OCI-LY1 (cell line): ENCODE data around the gene KLK7.

Experiments
- H2AFZ ChIP-seq: fragments of 200-600 bp; sonication (generic), shearing (Covaris generic); 2 replicates; pipeline ENCODE4 v1.6.0; 2014; ENCODE audit warnings: antibody characterized with exemption, mild to moderate bottlenecking, low read length
- H3F3A ChIP-seq: fragments of 200-600 bp; sonication (generic), shearing (Covaris generic); 2 replicates; pipeline ENCODE4 v1.6.0; 2014; ENCODE audit warnings: mild to moderate bottlenecking, antibody characterized with exemption, low read length, moderate library complexity; ENCODE audit not compliant: insufficient read depth
- H3K27ac ChIP-seq: fragments of 200-600 bp; sonication (generic); 2 replicates; pipeline ENCODE4 v1.5.1; 2014; ENCODE audit warnings: low read length, mixed run types, mild to moderate bottlenecking, low read depth; ENCODE audit not compliant: poor library complexity, severe bottlenecking
- H3K27me3 ChIP-seq: fragments of 200-600 bp; sonication (generic); 2 replicates; pipeline ENCODE4 v1.6.0; 2014; ENCODE audit warnings: antibody characterized with exemption, mild to moderate bottlenecking, low read length, moderate library complexity; ENCODE audit not compliant: insufficient read depth
- H3K36me3 ChIP-seq: fragments of 200-600 bp; sonication (generic); 2 replicates; pipeline ENCODE4 v1.6.1; 2014; ENCODE audit warnings: mild to moderate bottlenecking, antibody characterized with exemption, low read length, moderate library complexity, mixed read lengths; ENCODE audit not compliant: insufficient read depth
- H3K4me1 ChIP-seq: fragments of 200-600 bp; sonication (generic); 2 replicates; pipeline ENCODE4 v1.5.1; 2014; ENCODE audit warnings: mild to moderate bottlenecking, low read length, moderate library complexity; ENCODE audit not compliant: insufficient read depth, severe bottlenecking
- H3K4me2 ChIP-seq: fragments of 200-600 bp; sonication (generic), shearing (Covaris generic); 2 replicates; pipeline ENCODE4 v1.6.1; 2014; ENCODE audit warnings: low read length
- H3K4me3 ChIP-seq: fragments of 200-600 bp; sonication (generic); 2 replicates; pipeline ENCODE4 v1.5.1; 2014; ENCODE audit warnings: low read length, low read depth, mild to moderate bottlenecking, mixed read lengths; ENCODE audit not compliant: poor library complexity, severe bottlenecking
- H3K79me2 ChIP-seq: fragments of 200-600 bp; shearing (Covaris generic); 2 replicates; pipeline ENCODE4 v1.6.1; 2016; ENCODE audit warnings: mixed run types, low read length, mixed read lengths; ENCODE audit not compliant: insufficient read depth
- H3K9ac ChIP-seq: fragments of 200-600 bp; sonication (generic), shearing (Covaris generic); 2 replicates; pipeline ENCODE4 v1.6.1; 2014; ENCODE audit warnings: mild to moderate bottlenecking, low read length, mixed read lengths
- H3K9me2 ChIP-seq: fragments of 200-600 bp; sonication (generic), shearing (Covaris generic); 2 replicates; pipeline ENCODE4 v1.6.1; 2014; ENCODE audit warnings: low read depth, mild to moderate bottlenecking, low read length, mixed read lengths
- H3K9me3 ChIP-seq: fragments of 200-600 bp; shearing (Covaris generic); 2 replicates; pipeline ENCODE4 v1.6.1; 2014; ENCODE audit warnings: low read length, mixed read lengths
- H4K20me1 ChIP-seq: fragments of 200-600 bp; sonication (generic), shearing (Covaris generic); 2 replicates; pipeline ENCODE4 v1.6.0; 2016; ENCODE audit warnings: mild to moderate bottlenecking, low read length; ENCODE audit not compliant: insufficient read depth
- EZH2 ChIP-seq: fragments of 200-600 bp; sonication (generic), shearing (Covaris generic); IDR thresholded peaks from 2 replicates; pipeline ENCODE4 v1.8.0; 2017; ENCODE audit warnings: borderline replicate concordance, mixed run types, mild to moderate bottlenecking, antibody characterized with exemption, low read length, moderate library complexity, mixed read lengths
- TF ChIP-seq, protein P1 (sequence below): fragments of 200-600 bp; sonication (generic), shearing (Covaris generic); IDR thresholded peaks from 2 replicates; pipeline ENCODE4 v1.5.1; 2017; ENCODE audit warnings: mild to moderate bottlenecking, antibody characterized with exemption, low read length, moderate library complexity, mixed read lengths

Gene KLK7

DNA sequence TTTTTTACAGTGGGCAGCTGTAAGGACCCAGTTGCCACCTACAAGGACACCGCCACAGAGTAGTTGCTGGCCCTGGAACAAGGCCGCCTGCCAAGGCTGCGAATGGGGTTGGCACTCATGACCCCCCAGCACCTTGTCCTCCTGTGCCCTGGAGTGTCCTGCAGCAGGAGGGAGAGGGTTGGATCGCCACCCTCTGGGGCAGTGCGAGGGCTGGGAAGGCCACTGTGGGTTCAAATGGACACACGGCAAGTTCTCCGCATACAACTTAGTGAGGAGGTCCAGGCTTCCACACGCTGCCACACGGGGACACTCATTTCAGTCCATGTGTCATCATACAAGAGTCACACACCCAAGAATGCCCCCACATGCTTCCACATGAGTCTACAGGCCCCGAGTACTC is 16.7 kb upstream of the KLK7 start:
- TF ChIP-seq, protein P1, sequence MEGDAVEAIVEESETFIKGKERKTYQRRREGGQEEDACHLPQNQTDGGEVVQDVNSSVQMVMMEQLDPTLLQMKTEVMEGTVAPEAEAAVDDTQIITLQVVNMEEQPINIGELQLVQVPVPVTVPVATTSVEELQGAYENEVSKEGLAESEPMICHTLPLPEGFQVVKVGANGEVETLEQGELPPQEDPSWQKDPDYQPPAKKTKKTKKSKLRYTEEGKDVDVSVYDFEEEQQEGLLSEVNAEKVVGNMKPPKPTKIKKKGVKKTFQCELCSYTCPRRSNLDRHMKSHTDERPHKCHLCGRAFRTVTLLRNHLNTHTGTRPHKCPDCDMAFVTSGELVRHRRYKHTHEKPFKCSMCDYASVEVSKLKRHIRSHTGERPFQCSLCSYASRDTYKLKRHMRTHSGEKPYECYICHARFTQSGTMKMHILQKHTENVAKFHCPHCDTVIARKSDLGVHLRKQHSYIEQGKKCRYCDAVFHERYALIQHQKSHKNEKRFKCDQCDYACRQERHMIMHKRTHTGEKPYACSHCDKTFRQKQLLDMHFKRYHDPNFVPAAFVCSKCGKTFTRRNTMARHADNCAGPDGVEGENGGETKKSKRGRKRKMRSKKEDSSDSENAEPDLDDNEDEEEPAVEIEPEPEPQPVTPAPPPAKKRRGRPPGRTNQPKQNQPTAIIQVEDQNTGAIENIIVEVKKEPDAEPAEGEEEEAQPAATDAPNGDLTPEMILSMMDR, result no peak
- no peak for TF ChIP-seq EZH2
- H3K9ac ChIP-seq, result no peak overlapping the region

DNA sequence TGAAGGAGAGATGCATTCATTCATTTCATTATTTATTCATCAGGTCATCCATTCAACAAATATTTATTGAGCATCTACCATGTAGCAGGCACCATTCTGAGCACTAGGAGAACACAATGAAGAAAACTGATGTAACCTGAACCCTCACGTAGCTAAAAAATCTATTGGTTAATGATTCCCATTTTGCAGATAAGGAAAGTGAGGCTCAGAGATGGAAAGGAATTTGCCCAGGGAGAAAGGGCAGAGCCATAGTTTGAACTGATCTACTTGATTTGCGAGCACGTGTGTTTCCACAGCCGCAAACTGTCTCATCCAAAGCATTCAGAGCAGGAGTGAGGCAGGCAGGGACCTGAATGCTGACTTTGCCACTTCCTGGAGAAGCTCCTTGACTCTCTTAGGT is 15.0 kb upstream of the KLK7 start:
- Histone ChIP-seq H3K9me2 (no peaks in the 10 kb centered on the region), H2AFZ (no peak overlapping the region), H3F3A (no peaks in the 10 kb centered on the region), H3K79me2 (no peaks in the 10 kb centered on the region), H3K27ac (no peak overlapping the region), H3K4me2 (no peak overlapping the region), H3K27me3 (no peaks in the 10 kb centered on the region), H3K9me3 (no peaks in the 10 kb centered on the region), H3K4me3 (no peak overlapping the region), H3K4me1 (no peaks in the 10 kb centered on the region), H3K36me3 (no peaks in the 10 kb centered on the region), H3K9ac (no peak overlapping the region), H4K20me1 (no peaks in the 10 kb centered on the region)
- TF ChIP-seq, protein P1, result no peak
- no peak for TF ChIP-seq EZH2

More for the DNA sequence above, 16.7 kb upstream of the KLK7 start:
- Histone ChIP-seq H2AFZ (no peak overlapping the region), H3F3A (no peaks in the 10 kb centered on the region), H3K4me1 (no peaks in the 10 kb centered on the region), H3K4me3 (no peak overlapping the region), H4K20me1 (no peaks in the 10 kb centered on the region), H3K27me3 (no peaks in the 10 kb centered on the region), H3K9me3 (no peaks in the 10 kb centered on the region), H3K9me2 (no peaks in the 10 kb centered on the region), H3K27ac (no peak overlapping the region), H3K4me2 (no peak overlapping the region), H3K36me3 (no peaks in the 10 kb centered on the region), H3K79me2 (no peaks in the 10 kb centered on the region)

DNA sequence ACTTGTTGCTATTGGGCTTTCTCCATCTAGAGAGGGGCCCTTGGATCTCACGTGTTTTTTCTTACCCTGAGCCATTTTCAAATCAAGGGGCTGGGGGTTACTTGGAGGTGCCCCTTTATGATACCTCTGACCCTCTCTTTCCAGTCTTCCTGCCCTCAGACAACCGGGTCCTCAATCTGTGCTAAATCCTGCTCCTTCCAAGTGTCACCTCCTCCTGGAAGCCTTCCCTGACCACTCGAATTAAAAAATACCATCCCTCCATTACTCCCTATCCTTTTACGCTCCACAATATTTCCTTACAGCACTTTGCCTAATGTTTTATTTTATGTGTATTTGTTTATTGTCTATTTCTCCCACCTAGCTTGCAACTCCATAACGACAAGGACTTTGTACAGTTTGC is 14.3 kb upstream of the KLK7 start:
- Histone ChIP-seq H3K4me2 (no peak overlapping the region), H3K4me3 (no peak overlapping the region), H3F3A (no peaks in the 10 kb centered on the region), H2AFZ (no peak overlapping the region), H3K36me3 (no peaks in the 10 kb centered on the region), H3K79me2 (no peaks in the 10 kb centered on the region), H3K4me1 (no peaks in the 10 kb centered on the region), H4K20me1 (no peaks in the 10 kb centered on the region), H3K9ac (no peak overlapping the region), H3K9me3 (no peaks in the 10 kb centered on the region), H3K9me2 (no peaks in the 10 kb centered on the region), H3K27me3 (no peaks in the 10 kb centered on the region), H3K27ac (no peak overlapping the region)
- TF ChIP-seq, protein P1, result no peak
- TF ChIP-seq EZH2, result no peak
